Stomach (tissue), 9 donors: ENCODE measurements around the gene GRIN2C. TPM values are rescaled to one million over a fixed set of nuclear protein-coding genes. Genes with fewer than 3 reads are reported as not detected.

Experiments
- DNase-seq, 2 donors: peaks; one replicate each; pipeline versions ENCODE4 v3.0.0 to v3.0.0-alpha.2; 2013 to 2019
- H3K27ac ChIP-seq, 5 donors: fragments of 200-600 bp in 4 of 5; sonication (generic) in 4 of 5; one replicate each; pipeline ENCODE4 v1.5.1; 2013 to 2019; ENCODE audit warnings: mild to moderate bottlenecking in 1 of 5, moderate library complexity in 1 of 5
- H3K27me3 ChIP-seq, 3 donors: fragments of 200-600 bp; sonication (generic); one replicate each; pipeline ENCODE4 v1.5.1; 2017 to 2019; ENCODE audit warnings: mixed run types in 1 of 3
- H3K36me3 ChIP-seq, 4 donors: fragments of 200-600 bp; sonication (generic); 1 replicate in 3 of 4; 2 replicates in 1 of 4; pipeline ENCODE4 v1.5.1; 2016 to 2019
- H3K4me1 ChIP-seq, 4 donors: fragments of 200-600 bp; sonication (generic); one replicate each; pipeline ENCODE4 v1.5.1; 2016 to 2019
- H3K4me3 ChIP-seq, 4 donors: fragments of 200-600 bp; sonication (generic) in 3 of 4; one replicate each; pipeline ENCODE4 v1.5.1; 2016 to 2019; ENCODE audit warnings: mild to moderate bottlenecking in 1 of 4
- H3K9me3 ChIP-seq, 4 donors: fragments of 200-600 bp; sonication (generic); one replicate each; pipeline ENCODE4 v1.5.1; 2016 to 2019
- CTCF ChIP-seq, 7 experiments: fragments of 450-650 bp in 4 of 7; fragments of 200-600 bp in 3 of 7; sonication (generic) in 3 of 7; IDR thresholded peaks; one replicate each; pipeline ENCODE4 v1.5.1; 2016 to 2019; ENCODE audit warnings: antibody characterized with exemption in 7 of 7, control low read depth in 2 of 7, mild to moderate bottlenecking in 1 of 7
- EP300 ChIP-seq: sonication (generic); formaldehyde crosslinking; IDR thresholded peaks from one replicate; pipeline ENCODE4 v1.6.1; 2017; ENCODE audit warnings: antibody characterized with exemption
- POLR2A ChIP-seq, 4 donors: fragments of 450-650 bp; IDR thresholded peaks; one replicate each; pipeline ENCODE4 v1.6.1; 2016; ENCODE audit warnings: antibody characterized with exemption in 4 of 4, control low read depth in 2 of 4, mild to moderate bottlenecking in 1 of 4, moderate library complexity in 1 of 4
- POLR2AphosphoS5 ChIP-seq, 3 donors: sonication (generic); formaldehyde crosslinking; IDR thresholded peaks; one replicate each; pipeline ENCODE4 v1.6.1; 2016; ENCODE audit warnings: antibody characterized with exemption in 3 of 3
- WGBS, 5 donors: extraction: QIAGEN DNeasy Blood & Tissue Kit in 3 of 5; methylation state at CpG; one replicate each; pipeline versions ENCODE4 v1.1.5 to v1.1.7; 2013 to 2018; 5-methylcytosine and 5-hydroxymethylcytosine counted together
- intact Hi-C: fragments of 100-400 bp; cut with DNase I; formaldehyde crosslinking; loops from one replicate; pipeline ENCODE4 v1.15.1; 2023; ENCODE audit warnings: low total_unique reads
- polyA plus RNA-seq, 3 donors: library from polyadenylated mRNA; stranded (reverse); fragments of 200-250 nt; gene quantifications; one replicate each; pipeline ENCODE4 v1.2.3, GENCODE V29; 2013
- total RNA-seq, 5 donors: library from RNA; depleted of rRNA; stranded (reverse); fragments of >200 nt; gene quantifications; one replicate each; pipeline versions ENCODE4 v1.1.0 to v1.2.3, GENCODE V29; 2014 to 2016
- donor health status: healthy with polysubstance abuse.
- donor health status: Bipolar disorder and iron deficiency.
- donor health status: healthy.

The GRIN2C gene
- total and polyA plus RNA-seq, 8 donors = 0.33 to 0.55 TPM; not detected in 6

DNA sequence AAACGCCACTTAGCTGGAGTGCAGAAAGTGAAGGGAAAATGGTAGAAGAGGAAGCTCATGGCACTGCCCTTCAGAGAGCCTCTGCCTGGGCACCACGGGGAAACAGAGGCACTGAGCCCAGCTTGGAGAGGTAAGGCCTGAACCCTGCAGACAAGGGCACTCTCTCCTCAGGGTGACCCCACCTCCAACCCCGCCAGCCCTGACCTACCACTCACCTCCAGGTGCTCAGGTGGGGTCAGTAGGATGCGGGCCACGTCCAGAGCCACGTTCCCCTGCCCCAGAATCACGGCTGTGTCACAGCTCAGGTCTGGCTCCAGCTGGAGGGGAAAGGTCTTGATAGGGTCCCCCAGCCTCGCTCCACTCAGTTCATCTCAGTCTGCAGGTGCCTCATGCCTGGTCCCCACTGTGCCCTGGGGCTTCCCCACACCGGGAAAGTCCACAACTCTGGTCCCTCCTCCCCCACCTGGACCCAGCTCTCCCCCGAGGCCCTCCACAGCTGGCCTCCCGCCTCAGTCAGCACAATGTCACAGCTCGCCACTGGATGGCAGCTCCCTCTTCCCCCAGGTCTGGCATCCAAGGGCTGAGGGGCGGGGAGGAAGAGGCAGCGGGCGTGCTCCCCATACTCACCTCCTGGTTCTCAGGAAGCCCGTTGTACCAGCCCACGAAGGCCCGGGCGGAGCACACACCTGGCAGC is 6.0 kb upstream of the GRIN2C start:
- 68 to 80% (median 78%) methylated on average over 14 to 19 of the region's 19 CpGs for WGBS, 5 donors
- Histone ChIP-seq H3K36me3 (peaks cover 0 to 7% (median 0%) of the 10 kb centered on the region in 4 donors), H3K4me1 (peaks cover 14 to 23% (median 17%) of the 10 kb centered on the region in 4 donors), H3K27me3 (peaks cover 9 to 31% (median 19%) of the 10 kb centered on the region in 3 donors), H3K27ac (no peak overlapping the region), H3K4me3 (no peak overlapping the region), H3K9me3 (no peaks in the 10 kb centered on the region)
- no peak for TF ChIP-seq POLR2A (IDR thresholded peaks at IDR 0.05)
- TF ChIP-seq EP300 = no peak
- no peak for TF ChIP-seq CTCF (IDR thresholded peaks at IDR 0.05)
- TF ChIP-seq POLR2AphosphoS5 (IDR thresholded peaks at IDR 0.05) = no peak
- DNase-seq = no peak
- intact Hi-C loops = no loop called here

GRCh38 chr17:74864866-74865395 is 5.2 kb upstream of the GRIN2C start:
- TF ChIP-seq POLR2A (IDR thresholded peaks at IDR 0.05) (no peak), POLR2AphosphoS5 (IDR thresholded peaks at IDR 0.05) (peak in 1 of 3 donors; percentile 55), EP300 (no peak), CTCF (IDR thresholded peaks at IDR 0.05) (peak in 6 of 7 experiments; percentile 63 to 97 (median 96))
- Histone ChIP-seq H3K27me3 (peaks cover 16 to 38% (median 26%) of the 10 kb centered on the region in 3 donors), H3K4me1 (peaks cover 22 to 31% (median 24%) of the 10 kb centered on the region in 4 donors), H3K36me3 (peaks cover 0 to 7% (median 0%) of the 10 kb centered on the region in 4 donors), H3K4me3 (no peak overlapping the region), H3K9me3 (no peaks in the 10 kb centered on the region), H3K27ac (no peak overlapping the region)
- intact Hi-C loops = loop anchor here (5.0 kb wide), 2 partner anchors 73 to 123 kb away; no protein-coding TSS in a partner anchor
- DNase-seq = peak; percentile 75 to 90
- 22 to 26% (median 24%) methylated on average over 10 to 11 of the region's 11 CpGs for WGBS, 5 donors

GRCh38 chr17:74864297-74864865 is 4.7 kb upstream of the GRIN2C start:
- H3K27ac ChIP-seq = no peak overlapping the region
- 89 to 95% (median 92%) methylated on average over 14 to 15 of the region's 15 CpGs for WGBS, 5 donors
- intact Hi-C loops = loop anchor here (5.0 kb wide), 2 partner anchors 72 to 122 kb away; no protein-coding TSS in a partner anchor
- TF ChIP-seq POLR2AphosphoS5 (IDR thresholded peaks at IDR 0.05) (no peak), CTCF (IDR thresholded peaks at IDR 0.05) (no peak), EP300 (no peak), POLR2A (IDR thresholded peaks at IDR 0.05) (no peak)
- no peak for DNase-seq
- peaks cover 17 to 44% (median 31%) of the 10 kb centered on the region in 3 donors for H3K27me3 ChIP-seq
- peaks cover 27 to 36% (median 30%) of the 10 kb centered on the region in 4 donors for H3K4me1 ChIP-seq
- H3K9me3 ChIP-seq = no peaks in the 10 kb centered on the region
- H3K4me3 ChIP-seq = no peak overlapping the region
- peaks cover 0 to 7% (median 0%) of the 10 kb centered on the region in 4 donors for H3K36me3 ChIP-seq
